CD1c-positive myeloid dendritic cell (primary cell): ENCODE data around the gene RAB39A.

Source experiments
- DNase-seq: peaks from one replicate; pipeline ENCODE4 v3.0.0-alpha.2; 2016; ENCODE audit errors: extremely low spot score

The RAB39A gene

GRCh38 chr11:107961480-107961879 lies 33.2 kb downstream of the RAB39A start:
- no peak for DNase-seq

GRCh38 chr11:107962181-107962580 lies 33.9 kb downstream of the RAB39A start:
- DNase-seq, result no peak

GRCh38 chr11:107963091-107963490 lies 34.8 kb downstream of the RAB39A start:
- no peak for DNase-seq

GRCh38 chr11:107969219-107969618 lies 41.0 kb downstream of the RAB39A start:
- DNase-seq, result no peak

- no peak for DNase-seq
These were observed 41.8 kb downstream of the RAB39A start for GRCh38 chr11:107970049-107970448.

- no peak for DNase-seq
These were observed 45.4 kb downstream of the RAB39A start for GRCh38 chr11:107973641-107974040.

- DNase-seq, result peak; percentile 92
These were observed 60.3 kb downstream of the RAB39A start for GRCh38 chr11:107988397-107989158.

- DNase-seq, result no peak
These were observed 63.7 kb downstream of the RAB39A start for GRCh38 chr11:107991868-107992414.

GRCh38 chr11:107996006-107996776 lies 67.9 kb downstream of the RAB39A start:
- DNase-seq, result no peak

GRCh38 chr11:107998761-107999160 lies 70.5 kb downstream of the RAB39A start:
- DNase-seq, result no peak

GRCh38 chr11:107999759-108000455 lies 71.7 kb downstream of the RAB39A start:
- peak; percentile 34 for DNase-seq

- DNase-seq, result no peak
These were observed 74.2 kb downstream of the RAB39A start for GRCh38 chr11:108002476-108002875.

GRCh38 chr11:108003623-108004022 lies 75.4 kb downstream of the RAB39A start:
- no peak for DNase-seq

- DNase-seq, result no peak
These were observed 79.6 kb downstream of the RAB39A start for GRCh38 chr11:108007819-108008218.

GRCh38 chr11:108008656-108009496 lies 80.6 kb downstream of the RAB39A start, which contains the start of gene CUL5:
CUL5 (plus strand) TSS chr11:108008898; CDS start chr11:108009349, 451 bp downstream.
- peak; percentile 96 for DNase-seq

- DNase-seq, result peak; percentile 45
These were observed 81.5 kb downstream of the RAB39A start for GRCh38 chr11:108009497-108010370.

- no peak for DNase-seq
These were observed 84.0 kb downstream of the RAB39A start for GRCh38 chr11:108012139-108012725.
